ENCODE data around the gene ZFP36L2. TPM values are rescaled to one million over a fixed set of nuclear protein-coding genes. Genes with fewer than 3 reads are reported as not detected.

The ZFP36L2 gene
- total and polyA plus RNA-seq, 2 experiments from 2014 or later = 37.9 to 38.4 TPM

DNA sequence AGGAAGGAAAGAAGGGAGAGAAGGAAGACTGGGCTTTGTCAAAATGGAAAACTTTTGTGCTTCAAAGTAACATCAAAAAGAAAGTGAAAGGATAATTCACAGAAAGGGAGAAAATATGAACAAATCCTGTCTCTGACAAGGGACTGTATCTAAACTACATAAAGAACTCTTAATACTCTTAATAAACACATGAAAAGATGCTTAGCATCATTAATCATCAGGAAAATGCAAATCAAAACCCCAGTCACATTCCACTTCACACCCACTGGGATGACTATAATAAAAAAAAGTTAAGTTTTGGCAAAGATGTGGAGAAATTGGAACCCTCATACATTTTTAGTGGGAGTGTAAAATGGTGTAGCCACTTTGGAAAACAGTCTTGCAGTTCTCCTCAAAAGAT is 11.8 kb upstream of the ZFP36L2 start (continued):
- TF ChIP-seq, protein P1, sequence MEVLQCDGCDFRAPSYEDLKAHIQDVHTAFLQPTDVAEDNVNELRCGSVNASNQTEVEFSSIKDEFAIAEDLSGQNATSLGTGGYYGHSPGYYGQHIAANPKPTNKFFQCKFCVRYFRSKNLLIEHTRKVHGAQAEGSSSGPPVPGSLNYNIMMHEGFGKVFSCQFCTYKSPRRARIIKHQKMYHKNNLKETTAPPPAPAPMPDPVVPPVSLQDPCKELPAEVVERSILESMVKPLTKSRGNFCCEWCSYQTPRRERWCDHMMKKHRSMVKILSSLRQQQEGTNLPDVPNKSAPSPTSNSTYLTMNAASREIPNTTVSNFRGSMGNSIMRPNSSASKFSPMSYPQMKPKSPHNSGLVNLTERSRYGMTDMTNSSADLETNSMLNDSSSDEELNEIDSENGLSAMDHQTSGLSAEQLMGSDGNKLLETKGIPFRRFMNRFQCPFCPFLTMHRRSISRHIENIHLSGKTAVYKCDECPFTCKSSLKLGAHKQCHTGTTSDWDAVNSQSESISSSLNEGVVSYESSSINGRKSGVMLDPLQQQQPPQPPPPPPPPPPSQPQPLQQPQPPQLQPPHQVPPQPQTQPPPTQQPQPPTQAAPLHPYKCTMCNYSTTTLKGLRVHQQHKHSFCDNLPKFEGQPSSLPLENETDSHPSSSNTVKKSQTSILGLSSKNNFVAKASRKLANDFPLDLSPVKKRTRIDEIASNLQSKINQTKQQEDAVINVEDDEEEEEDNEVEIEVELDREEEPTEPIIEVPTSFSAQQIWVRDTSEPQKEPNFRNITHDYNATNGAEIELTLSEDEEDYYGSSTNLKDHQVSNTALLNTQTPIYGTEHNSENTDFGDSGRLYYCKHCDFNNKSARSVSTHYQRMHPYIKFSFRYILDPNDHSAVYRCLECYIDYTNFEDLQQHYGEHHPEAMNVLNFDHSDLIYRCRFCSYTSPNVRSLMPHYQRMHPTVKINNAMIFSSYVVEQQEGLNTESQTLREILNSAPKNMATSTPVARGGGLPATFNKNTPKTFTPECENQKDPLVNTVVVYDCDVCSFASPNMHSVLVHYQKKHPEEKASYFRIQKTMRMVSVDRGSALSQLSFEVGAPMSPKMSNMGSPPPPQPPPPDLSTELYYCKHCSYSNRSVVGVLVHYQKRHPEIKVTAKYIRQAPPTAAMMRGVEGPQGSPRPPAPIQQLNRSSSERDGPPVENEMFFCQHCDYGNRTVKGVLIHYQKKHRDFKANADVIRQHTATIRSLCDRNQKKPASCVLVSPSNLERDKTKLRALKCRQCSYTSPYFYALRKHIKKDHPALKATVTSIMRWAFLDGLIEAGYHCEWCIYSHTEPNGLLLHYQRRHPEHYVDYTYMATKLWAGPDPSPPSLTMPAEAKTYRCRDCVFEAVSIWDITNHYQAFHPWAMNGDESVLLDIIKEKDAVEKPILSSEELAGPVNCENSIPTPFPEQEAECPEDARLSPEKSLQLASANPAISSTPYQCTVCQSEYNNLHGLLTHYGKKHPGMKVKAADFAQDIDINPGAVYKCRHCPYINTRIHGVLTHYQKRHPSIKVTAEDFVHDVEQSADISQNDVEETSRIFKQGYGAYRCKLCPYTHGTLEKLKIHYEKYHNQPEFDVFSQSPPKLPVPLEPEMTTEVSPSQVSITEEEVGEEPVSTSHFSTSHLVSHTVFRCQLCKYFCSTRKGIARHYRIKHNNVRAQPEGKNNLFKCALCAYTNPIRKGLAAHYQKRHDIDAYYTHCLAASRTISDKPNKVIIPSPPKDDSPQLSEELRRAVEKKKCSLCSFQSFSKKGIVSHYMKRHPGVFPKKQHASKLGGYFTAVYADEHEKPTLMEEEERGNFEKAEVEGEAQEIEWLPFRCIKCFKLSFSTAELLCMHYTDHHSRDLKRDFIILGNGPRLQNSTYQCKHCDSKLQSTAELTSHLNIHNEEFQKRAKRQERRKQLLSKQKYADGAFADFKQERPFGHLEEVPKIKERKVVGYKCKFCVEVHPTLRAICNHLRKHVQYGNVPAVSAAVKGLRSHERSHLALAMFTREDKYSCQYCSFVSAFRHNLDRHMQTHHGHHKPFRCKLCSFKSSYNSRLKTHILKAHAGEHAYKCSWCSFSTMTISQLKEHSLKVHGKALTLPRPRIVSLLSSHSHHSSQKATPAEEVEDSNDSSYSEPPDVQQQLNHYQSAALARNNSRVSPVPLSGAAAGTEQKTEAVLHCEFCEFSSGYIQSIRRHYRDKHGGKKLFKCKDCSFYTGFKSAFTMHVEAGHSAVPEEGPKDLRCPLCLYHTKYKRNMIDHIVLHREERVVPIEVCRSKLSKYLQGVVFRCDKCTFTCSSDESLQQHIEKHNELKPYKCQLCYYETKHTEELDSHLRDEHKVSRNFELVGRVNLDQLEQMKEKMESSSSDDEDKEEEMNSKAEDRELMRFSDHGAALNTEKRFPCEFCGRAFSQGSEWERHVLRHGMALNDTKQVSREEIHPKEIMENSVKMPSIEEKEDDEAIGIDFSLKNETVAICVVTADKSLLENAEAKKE (CRISPR knock-in tag; IDR thresholded peaks at IDR 0.05) = no peak
- no peak for TF ChIP-seq EZH2phosphoT487 (IDR thresholded peaks at IDR 0.05; ENCODE audit: unreplicated experiment)
- no peak for TF ChIP-seq EZH2 (IDR thresholded peaks at IDR 0.05; ENCODE audit: low read depth, unreplicated experiment)
- TF ChIP-seq POLR2AphosphoS5 (IDR thresholded peaks at IDR 0.05; ENCODE audit: low read depth) = no peak
- TF ChIP-seq NANOG (IDR thresholded peaks at IDR 0.05; ENCODE audit: borderline replicate concordance) = no peak
- TF ChIP-seq, protein P2, sequence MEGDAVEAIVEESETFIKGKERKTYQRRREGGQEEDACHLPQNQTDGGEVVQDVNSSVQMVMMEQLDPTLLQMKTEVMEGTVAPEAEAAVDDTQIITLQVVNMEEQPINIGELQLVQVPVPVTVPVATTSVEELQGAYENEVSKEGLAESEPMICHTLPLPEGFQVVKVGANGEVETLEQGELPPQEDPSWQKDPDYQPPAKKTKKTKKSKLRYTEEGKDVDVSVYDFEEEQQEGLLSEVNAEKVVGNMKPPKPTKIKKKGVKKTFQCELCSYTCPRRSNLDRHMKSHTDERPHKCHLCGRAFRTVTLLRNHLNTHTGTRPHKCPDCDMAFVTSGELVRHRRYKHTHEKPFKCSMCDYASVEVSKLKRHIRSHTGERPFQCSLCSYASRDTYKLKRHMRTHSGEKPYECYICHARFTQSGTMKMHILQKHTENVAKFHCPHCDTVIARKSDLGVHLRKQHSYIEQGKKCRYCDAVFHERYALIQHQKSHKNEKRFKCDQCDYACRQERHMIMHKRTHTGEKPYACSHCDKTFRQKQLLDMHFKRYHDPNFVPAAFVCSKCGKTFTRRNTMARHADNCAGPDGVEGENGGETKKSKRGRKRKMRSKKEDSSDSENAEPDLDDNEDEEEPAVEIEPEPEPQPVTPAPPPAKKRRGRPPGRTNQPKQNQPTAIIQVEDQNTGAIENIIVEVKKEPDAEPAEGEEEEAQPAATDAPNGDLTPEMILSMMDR (conservative IDR thresholded peaks at IDR 0.05; ENCODE audit: low read depth in 2 of 2) = no peak
- no peak for TF ChIP-seq ZNF114 (CRISPR knock-in tag; IDR thresholded peaks at IDR 0.05)

All from GM23338 (cell line).